Measurements from ENCODE around the gene TTF1. TPM values are rescaled to one million over a fixed set of nuclear protein-coding genes. Genes with fewer than 3 reads are reported as not detected.

Gene TTF1
- 9.8 and 11.8 TPM in 2 replicates for total RNA-seq (2016; rRNA removed; fragmentation: Illumina TruSeq; extraction: Trizol)
- total RNA-seq (2016; cell fraction: cytosol; rRNA removed; fragmentation: Illumina TruSeq; extraction: Trizol; ENCODE audit: low read depth) = 3.2 and 3.6 TPM in 2 replicates
- 10.2 and 13.0 TPM in 2 replicates for total RNA-seq (2016; cell fraction: insoluble cytoplasmic fraction; rRNA removed; fragmentation: Illumina TruSeq; extraction: Trizol)
- 5.9 and 7.1 TPM in 2 replicates for total RNA-seq (2016; cell fraction: membrane; rRNA removed; fragmentation: Illumina TruSeq; extraction: Trizol)
- total RNA-seq (2016; cell fraction: nucleus; rRNA removed; fragmentation: Illumina TruSeq; extraction: Trizol) = 11.7 and 13.6 TPM in 2 replicates
- polyA plus RNA-seq (2011; rRNA removed) = 3.4 and 3.6 TPM in 2 replicates
- polyA plus RNA-seq (2011; cell fraction: cytosol; rRNA removed) = 2.5 and 3.6 TPM in 2 replicates
- 0.79 and 1.8 TPM in 2 replicates for polyA plus RNA-seq (2011; cell fraction: nucleus; rRNA removed)
- polyA plus RNA-seq (2012) = 3.6 and 6.2 TPM in 2 replicates
- polyA plus RNA-seq (2016; cell fraction: cytosol; fragmentation: Illumina TruSeq; extraction: Trizol; ENCODE audit: low read depth) = 1.7 and 2.3 TPM in 2 replicates
- polyA plus RNA-seq (2016; cell fraction: insoluble cytoplasmic fraction; fragmentation: Illumina TruSeq; extraction: Trizol; ENCODE audit: low read depth) = 9.4 and 9.7 TPM in 2 replicates
- 2.9 and 3.8 TPM in 2 replicates for polyA plus RNA-seq (2016; cell fraction: membrane; fragmentation: Illumina TruSeq; extraction: Trizol; ENCODE audit: low read depth)
- 15.1 and 15.8 TPM in 2 replicates for polyA plus RNA-seq (2016; cell fraction: nucleus; fragmentation: Illumina TruSeq; extraction: Trizol; ENCODE audit: insufficient read depth, low read depth)
- polyA minus RNA-seq (2011; rRNA and poly(A)+ RNA removed; ENCODE audit: low replicate concordance) = 0.24 and 1.8 TPM in 2 replicates
- 1.3 and 2.3 TPM in 2 replicates for polyA minus RNA-seq (2011; cell fraction: cytosol; rRNA and poly(A)+ RNA removed)
- polyA minus RNA-seq (2011; cell fraction: nucleus; rRNA and poly(A)+ RNA removed) = 5.4 and 5.5 TPM in 2 replicates
- Bru-seq, nascent RNA = percentile 62 among the genes with signal in this experiment
- BruChase-seq, experiment 1, labeled RNA remaining after a 6-hour chase = percentile 62 among the genes with signal in this experiment
- percentile 62 among the genes with signal in this experiment for BruChase-seq, experiment 2, labeled RNA remaining after a 2-hour chase
- long read RNA-seq, experiment 1, partial matches to known transcripts = 3 of 5 reads
- long read RNA-seq, experiment 1, other reads (novel, unspliced or antisense) = 2 of 5 reads
- long read RNA-seq, experiment 2, partial matches to known transcripts = 6 of 15 reads
- long read RNA-seq, experiment 2, other reads (novel, unspliced or antisense) = 8 of 15 reads

GRCh38 chr9:132406554-132407122 is at the start of gene TTF1:
Gene TTF1 (minus strand): TSS chr9:132406840. CDS start chr9:132402821, 4,019 bp downstream.
- H3K9me3 ChIP-seq (ENCODE audit: low read length) = no peaks in the 10 kb centered on the region
- H2AFZ ChIP-seq (ENCODE audit: low read length) = no peak within 1 kb of the TSS
- in situ Hi-C loops (cut with HindIII; ENCODE audit: extremely low pct_ligation_motif_present, low pct_unique_long_range_greater_than_20kb) (no loop called here), intact Hi-C loops (cut with micrococcal nuclease; ENCODE audit: unreplicated experiment) (loop anchor here (5.0 kb wide), 1 partner anchor 169 kb away; no protein-coding TSS in a partner anchor)
- H3K79me2 ChIP-seq (ENCODE audit: insufficient read depth, low read length) = peaks cover 11% of the 10 kb centered on the region
- peaks cover 0 to 23% of the 10 kb centered on the region in 2 experiments; a peak in 3 of 5 replicates for H3K27me3 ChIP-seq (ENCODE audit: control insufficient read depth in 1 of 2, insufficient read depth in 2 of 2, low read length in 2 of 2)
- FAIRE-seq (peak; percentile 78), DNase-seq (ENCODE audit: low spot score) (peak; percentile 88), ATAC-seq (peak; percentile 86)
- H3K4me3 ChIP-seq (replicated peaks in 1 of 3; ENCODE audit: insufficient read depth in 1 of 3, low read depth in 2 of 3, low read length in 3 of 3) = peak within 1 kb of the TSS; percentile 68 to 95 (median 78)
- no TSS peak for BruUV-seq (replicated peaks)
- H3K4me2 ChIP-seq (ENCODE audit: low read depth, low read length) = peak within 1 kb of the TSS; percentile 91
- under 1% methylated on average over 31 of the region's 33 CpGs for WGBS (ENCODE audit: low lambda C conversion rate)
- ChIA-PET POLR2A (no interaction called here), CTCF (ENCODE audit: low intra/inter-chr PET ratio, low total read pairs) (no interaction called here)
- peaks cover 3% of the 10 kb centered on the region; the same call in 1 of the 2 replicates for H4K20me1 ChIP-seq (ENCODE audit: insufficient read depth, low read length)
- H3K27ac ChIP-seq (ENCODE audit: extremely low read length, insufficient read depth, low read length) = no peak within 1 kb of the TSS
- peaks cover 40% of the 10 kb centered on the region for H3K4me1 ChIP-seq (ENCODE audit: insufficient read depth, low read length)
- peak within 1 kb of the TSS; percentile 71 for H3K9ac ChIP-seq (ENCODE audit: insufficient read depth, low read depth, low read length)
- H3K36me3 ChIP-seq (replicated peaks in 1 of 2; ENCODE audit: control insufficient read depth in 1 of 2, insufficient read depth in 2 of 2, low read length in 2 of 2) = peaks cover 4 to 13% of the 10 kb centered on the region in 2 experiments; a peak in 4 of 5 replicates
- TF ChIP-seq ZNF580 (CRISPR knock-in tag; IDR thresholded peaks at IDR 0.05; ENCODE audit: borderline replicate concordance, low read depth) = no peak
- no peak for TF ChIP-seq SRSF9 (IDR thresholded peaks at IDR 0.05; ENCODE audit: borderline replicate concordance, insufficient read depth, low read depth, low read length, poor library complexity, severe bottlenecking)
- no peak for TF ChIP-seq KLF6 (CRISPR knock-in tag; IDR thresholded peaks at IDR 0.05)
- TF ChIP-seq KLF15 (CRISPR knock-in tag; IDR thresholded peaks at IDR 0.05; ENCODE audit: borderline replicate concordance) = no peak
- TF ChIP-seq SCMH1 (CRISPR knock-in tag; IDR thresholded peaks at IDR 0.05; ENCODE audit: borderline replicate concordance) = no peak
- no peak for TF ChIP-seq ZNF484 (CRISPR knock-in tag; IDR thresholded peaks at IDR 0.05; ENCODE audit: borderline replicate concordance, low read depth)
- TF ChIP-seq NRL (CRISPR knock-in tag; IDR thresholded peaks at IDR 0.05; ENCODE audit: borderline replicate concordance) = peak; percentile 48; the same call in 1 of the 2 replicates
- TF ChIP-seq ERF (CRISPR knock-in tag; IDR thresholded peaks at IDR 0.05) = peak; percentile 22; the same call in 1 of the 2 replicates
- TF ChIP-seq ZZZ3 (CRISPR knock-in tag; IDR thresholded peaks at IDR 0.05; ENCODE audit: borderline replicate concordance) = no peak; the same call in 1 of the 2 replicates
- peak; percentile 81 for TF ChIP-seq ZNF574 (CRISPR knock-in tag; IDR thresholded peaks at IDR 0.05)
- TF ChIP-seq GPN1 (CRISPR knock-in tag; IDR thresholded peaks at IDR 0.05; ENCODE audit: borderline replicate concordance) = no peak
- TF ChIP-seq BRF2 (CRISPR knock-in tag; IDR thresholded peaks at IDR 0.05) = no peak
- no peak for TF ChIP-seq HNRNPLL (IDR thresholded peaks at IDR 0.05; ENCODE audit: low read depth, low read length, poor library complexity, severe bottlenecking)

Measured in HepG2 (cell line).